Anterior cingulate cortex (tissue), 58 donors: Measurements from ENCODE around the gene TBX19.
A peak's percentile ranks its signal among the peaks of the same experiment; 100 is the strongest.

Source experiments
- DNase-seq, 58 donors: peaks; one replicate each; lab custom pipeline; 2025; lab: John Stamatoyannopoulos, UW

TBX19 gene

DNA sequence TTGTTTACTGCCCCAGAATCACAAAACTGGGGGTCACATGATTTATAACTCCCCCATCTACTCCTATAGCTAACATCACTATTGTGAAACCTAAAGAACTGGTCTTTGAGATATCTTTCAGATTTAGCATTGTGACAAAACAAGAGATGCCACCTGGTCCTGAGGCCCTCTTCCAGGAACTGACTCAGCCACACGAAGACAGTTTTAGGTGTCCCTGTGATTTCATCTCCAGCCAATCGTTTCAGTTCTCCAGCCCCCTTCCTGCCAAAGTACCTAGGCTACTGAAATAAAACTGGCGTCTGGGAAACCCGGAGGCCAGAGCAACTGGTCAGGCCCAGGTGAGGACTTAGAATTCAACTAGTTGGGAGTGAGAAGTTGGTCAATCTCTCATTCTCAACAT is 36.6 kb downstream of the TBX19 start:
- no peak for DNase-seq

GRCh38 chr1:168319691-168320090 is 39.0 kb downstream of the TBX19 start:
- no peak for DNase-seq

- DNase-seq, result no peak
These were observed 39.5 kb downstream of the TBX19 start for GRCh38 chr1:168320149-168320548.

- peak in 5 of 58 donors; percentile 3 to 22 (median 12) for DNase-seq
These were observed 40.2 kb downstream of the TBX19 start for GRCh38 chr1:168320800-168321450.

DNA sequence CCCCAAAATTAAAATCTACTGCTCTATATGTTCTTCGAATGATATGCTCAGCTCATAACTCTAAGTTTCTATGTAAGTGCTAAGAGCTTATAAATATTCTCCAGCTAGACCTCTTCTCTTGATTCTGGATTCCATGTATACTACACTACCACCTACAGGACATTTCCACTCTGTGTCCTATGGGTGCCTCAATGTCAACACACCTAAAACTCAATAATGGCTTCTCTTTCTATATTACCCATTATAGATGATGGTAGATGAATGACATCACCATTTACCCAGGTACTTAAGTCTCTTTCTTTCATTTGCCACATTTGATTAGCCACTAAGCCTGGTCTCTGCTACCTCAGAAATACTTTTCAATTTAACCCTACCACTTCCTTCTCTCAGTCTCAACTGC is 41.3 kb downstream of the TBX19 start:
- DNase-seq, result no peak

GRCh38 chr1:168324745-168325425 is 44.2 kb downstream of the TBX19 start:
- no peak for DNase-seq

DNA sequence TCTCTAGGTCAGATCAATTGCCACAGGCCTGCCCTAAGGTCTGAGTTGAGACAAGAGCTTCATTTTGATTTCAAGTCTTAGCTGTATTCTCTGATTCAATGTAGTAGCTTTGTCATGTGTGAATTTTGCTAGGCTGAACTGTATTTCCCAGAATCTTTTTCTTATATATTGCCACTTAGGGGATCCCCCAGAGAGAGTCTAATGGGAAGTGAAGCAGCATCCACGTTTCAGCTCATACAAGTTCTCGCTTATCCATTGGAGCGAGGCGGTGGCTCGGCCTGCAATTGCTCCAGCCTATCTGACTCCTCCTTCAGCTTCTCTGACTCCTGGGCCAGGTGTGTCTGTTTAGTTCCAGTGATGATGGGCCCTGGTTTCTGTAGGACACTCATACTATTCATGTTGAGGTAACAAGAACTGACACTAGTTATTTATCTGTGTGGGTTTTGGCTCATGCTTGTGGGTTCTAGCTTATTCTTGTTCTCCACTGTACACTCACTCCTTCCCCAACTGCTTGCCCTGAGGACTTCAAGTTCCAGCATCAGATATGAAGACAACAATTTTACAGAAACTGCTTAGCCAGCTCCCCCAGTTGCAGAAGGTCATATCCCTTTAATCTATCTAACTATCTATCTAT is 48.2 kb downstream of the TBX19 start:
- no peak for DNase-seq

DNA sequence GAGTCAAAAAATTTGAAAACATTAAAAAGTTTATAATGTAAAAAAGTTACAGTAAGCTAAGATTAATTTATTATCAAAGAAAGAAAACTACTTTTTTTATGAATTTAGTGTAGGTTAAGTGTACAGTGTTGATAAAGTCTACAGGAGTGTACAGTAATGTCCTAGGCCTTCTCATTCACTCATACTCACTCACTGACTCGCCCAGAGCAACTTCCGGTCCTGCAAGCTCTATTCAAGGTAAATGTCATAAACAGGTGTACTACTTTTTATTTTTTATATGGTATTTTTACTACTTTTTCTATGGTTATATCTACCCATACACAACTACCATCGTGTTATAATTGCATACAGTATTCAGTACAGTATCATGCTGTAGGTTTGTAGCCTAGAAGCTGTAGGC is 49.6 kb downstream of the TBX19 start:
- DNase-seq, result no peak

DNA sequence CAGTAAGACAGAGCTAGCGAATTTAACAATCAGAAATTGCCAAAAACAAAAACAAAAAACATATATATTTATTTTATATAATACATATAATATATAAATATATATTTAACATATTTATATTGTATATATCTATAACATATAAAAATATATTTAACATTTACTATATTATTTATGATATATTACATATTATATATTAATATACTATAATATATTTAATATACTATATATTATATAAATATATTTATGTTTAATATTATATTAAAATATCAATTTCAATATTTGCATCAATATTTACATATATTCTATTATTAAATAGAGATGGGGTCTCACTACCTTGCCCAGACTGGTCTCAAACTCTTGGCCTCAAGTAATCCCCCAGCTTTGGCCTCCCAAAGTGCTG is 50.9 kb downstream of the TBX19 start:
- no peak for DNase-seq

- DNase-seq, result no peak
These were observed 53.0 kb downstream of the TBX19 start for GRCh38 chr1:168333562-168334276.

DNA sequence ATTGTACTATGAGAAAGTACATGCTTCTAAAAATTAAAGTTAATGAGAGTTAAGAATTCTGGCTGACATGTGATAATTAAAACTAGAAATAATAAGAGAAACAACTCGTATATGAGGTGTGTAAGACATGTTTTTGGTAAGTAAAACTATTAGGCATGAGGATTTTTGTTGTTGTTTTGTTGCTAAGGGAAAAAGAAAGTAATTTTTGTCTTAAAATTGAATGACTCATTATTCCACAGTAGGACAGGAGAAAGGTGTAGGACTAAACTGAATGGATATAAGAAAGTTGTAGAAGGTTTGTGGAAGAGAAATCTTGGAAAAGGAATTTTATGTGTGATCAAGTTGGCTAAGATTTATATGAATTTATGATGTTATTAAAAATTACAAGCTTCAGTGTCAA is 54.8 kb downstream of the TBX19 start:
- no peak for DNase-seq

- no peak for DNase-seq
These were observed 58.2 kb downstream of the TBX19 start for GRCh38 chr1:168338589-168339503.

- no peak for DNase-seq
These were observed 60.3 kb downstream of the TBX19 start for GRCh38 chr1:168340781-168341482.

DNA sequence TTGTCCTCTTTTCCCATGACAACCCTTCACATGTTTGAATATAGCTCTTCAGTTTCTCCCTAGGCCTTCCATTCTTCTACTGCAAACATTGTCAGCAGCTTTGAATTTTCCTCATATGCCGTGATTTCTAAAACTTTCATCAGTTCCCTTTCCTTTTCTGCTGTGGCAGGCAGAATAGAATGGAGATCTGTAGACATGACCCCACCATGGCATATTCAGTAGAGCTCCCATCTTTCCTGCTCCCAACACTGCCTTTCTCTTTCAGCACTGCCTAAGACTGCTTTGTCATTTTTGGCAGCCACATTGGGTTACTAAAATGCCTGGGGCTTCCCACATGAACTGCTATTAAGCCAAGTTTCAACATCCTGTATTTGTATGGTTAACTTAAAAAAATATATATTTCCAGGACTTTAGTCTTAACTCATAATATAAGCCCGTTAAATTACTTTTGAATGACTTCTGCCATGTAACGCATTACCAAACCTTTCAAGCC is 60.9 kb downstream of the TBX19 start:
- DNase-seq, result no peak

DNA sequence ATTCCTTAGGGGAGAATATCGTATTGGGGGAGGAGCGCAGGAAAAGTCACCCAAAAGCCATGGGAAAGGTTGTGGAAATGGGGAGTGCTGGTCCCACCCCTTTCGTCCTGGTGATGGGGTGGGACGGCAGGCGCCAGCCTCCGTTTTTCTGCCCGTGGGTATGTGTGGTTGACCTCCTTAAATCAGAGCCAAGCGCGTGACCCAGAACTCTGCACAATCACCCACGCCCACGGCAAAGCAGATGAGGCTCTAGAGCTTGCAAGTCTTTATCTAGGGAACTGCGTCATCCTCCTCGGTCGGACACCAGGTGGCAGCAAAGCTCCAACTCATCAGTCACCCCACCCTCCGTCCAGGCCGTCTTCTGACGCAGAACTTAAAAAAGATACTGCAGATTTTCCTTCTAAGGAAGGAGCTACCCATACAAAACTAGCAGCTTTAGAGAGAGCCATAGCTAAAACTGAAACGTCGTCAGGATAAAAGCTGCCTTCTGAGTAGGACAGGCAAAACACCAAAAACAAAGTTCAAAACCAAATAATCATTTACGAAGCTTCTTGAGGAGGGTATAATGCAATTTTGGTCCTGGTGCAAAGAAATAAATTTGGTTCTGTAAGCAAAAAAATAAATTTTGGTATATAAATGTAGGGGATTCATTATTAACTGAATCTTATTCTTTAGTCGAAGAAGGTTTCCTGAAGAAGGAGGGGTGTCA is 62.0 kb downstream of the TBX19 start:
- peak; percentile 37 to 94 (median 80) for DNase-seq

GRCh38 chr1:168343566-168343965 is 62.9 kb downstream of the TBX19 start:
- DNase-seq, result peak in 5 of 58 donors; percentile 1 to 10 (median 5)

DNA sequence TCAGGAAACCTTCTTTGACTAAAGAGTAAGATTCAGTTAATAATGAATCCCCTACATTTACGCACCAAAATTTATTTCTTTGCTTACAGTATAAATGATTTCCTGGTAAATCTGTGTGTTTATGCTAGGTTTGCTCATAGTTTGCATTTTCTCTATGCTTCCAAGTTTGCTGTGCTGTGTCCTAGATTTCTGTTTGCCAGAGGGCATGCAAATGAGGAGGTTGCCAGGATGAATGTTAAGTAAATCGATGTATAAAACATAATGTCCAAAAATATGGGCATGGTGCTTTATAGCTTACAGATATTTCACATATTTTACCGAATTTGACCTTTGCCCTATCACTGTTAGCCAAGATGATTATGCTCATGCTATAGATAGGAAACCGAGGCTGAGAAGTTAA is 63.8 kb downstream of the TBX19 start:
- no peak for DNase-seq

GRCh38 chr1:168345939-168346338 is 65.3 kb downstream of the TBX19 start:
- no peak for DNase-seq

GRCh38 chr1:168347630-168348029 is 67.0 kb downstream of the TBX19 start:
- DNase-seq, result no peak
